Esophagus squamous epithelium (tissue), 4 donors: ENCODE data around the gene CNTLN.

Experiments used
- POLR2A ChIP-seq, 4 donors: fragments of 450-650 bp; IDR thresholded peaks; one replicate each; pipeline ENCODE4 v1.6.1; 2017; ENCODE audit warnings: antibody characterized with exemption in 4 of 4, mild to moderate bottlenecking in 4 of 4, moderate library complexity in 3 of 4
- TF ChIP-seq, protein P1 (sequence below), 6 experiments: fragments of 450-650 bp in 4 of 6; fragments of 200-600 bp in 2 of 6; sonication (generic) in 2 of 6; IDR thresholded peaks; one replicate each; pipeline ENCODE4 v1.5.1; 2016 to 2019; ENCODE audit warnings: antibody characterized with exemption in 6 of 6, mild to moderate bottlenecking in 4 of 6, moderate library complexity in 4 of 6

- TF ChIP-seq, protein P1, sequence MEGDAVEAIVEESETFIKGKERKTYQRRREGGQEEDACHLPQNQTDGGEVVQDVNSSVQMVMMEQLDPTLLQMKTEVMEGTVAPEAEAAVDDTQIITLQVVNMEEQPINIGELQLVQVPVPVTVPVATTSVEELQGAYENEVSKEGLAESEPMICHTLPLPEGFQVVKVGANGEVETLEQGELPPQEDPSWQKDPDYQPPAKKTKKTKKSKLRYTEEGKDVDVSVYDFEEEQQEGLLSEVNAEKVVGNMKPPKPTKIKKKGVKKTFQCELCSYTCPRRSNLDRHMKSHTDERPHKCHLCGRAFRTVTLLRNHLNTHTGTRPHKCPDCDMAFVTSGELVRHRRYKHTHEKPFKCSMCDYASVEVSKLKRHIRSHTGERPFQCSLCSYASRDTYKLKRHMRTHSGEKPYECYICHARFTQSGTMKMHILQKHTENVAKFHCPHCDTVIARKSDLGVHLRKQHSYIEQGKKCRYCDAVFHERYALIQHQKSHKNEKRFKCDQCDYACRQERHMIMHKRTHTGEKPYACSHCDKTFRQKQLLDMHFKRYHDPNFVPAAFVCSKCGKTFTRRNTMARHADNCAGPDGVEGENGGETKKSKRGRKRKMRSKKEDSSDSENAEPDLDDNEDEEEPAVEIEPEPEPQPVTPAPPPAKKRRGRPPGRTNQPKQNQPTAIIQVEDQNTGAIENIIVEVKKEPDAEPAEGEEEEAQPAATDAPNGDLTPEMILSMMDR (IDR thresholded peaks at IDR 0.05): no peak
- no peak for TF ChIP-seq POLR2A (IDR thresholded peaks at IDR 0.05)
Observed at GRCh38 chr9:17519761-17520160, 384.9 kb downstream of the CNTLN start.
